ENCODE data around the gene SPATS2. TPM values are rescaled to one million over a fixed set of nuclear protein-coding genes. Genes with fewer than 3 reads are reported as not detected.

SPATS2 gene
- total RNA-seq, 3 donors from 2014 or later (not counting 1 experiment from before 2014, with no cell fraction given) = 14.6 to 18.4 (median 15.4) TPM

DNA sequence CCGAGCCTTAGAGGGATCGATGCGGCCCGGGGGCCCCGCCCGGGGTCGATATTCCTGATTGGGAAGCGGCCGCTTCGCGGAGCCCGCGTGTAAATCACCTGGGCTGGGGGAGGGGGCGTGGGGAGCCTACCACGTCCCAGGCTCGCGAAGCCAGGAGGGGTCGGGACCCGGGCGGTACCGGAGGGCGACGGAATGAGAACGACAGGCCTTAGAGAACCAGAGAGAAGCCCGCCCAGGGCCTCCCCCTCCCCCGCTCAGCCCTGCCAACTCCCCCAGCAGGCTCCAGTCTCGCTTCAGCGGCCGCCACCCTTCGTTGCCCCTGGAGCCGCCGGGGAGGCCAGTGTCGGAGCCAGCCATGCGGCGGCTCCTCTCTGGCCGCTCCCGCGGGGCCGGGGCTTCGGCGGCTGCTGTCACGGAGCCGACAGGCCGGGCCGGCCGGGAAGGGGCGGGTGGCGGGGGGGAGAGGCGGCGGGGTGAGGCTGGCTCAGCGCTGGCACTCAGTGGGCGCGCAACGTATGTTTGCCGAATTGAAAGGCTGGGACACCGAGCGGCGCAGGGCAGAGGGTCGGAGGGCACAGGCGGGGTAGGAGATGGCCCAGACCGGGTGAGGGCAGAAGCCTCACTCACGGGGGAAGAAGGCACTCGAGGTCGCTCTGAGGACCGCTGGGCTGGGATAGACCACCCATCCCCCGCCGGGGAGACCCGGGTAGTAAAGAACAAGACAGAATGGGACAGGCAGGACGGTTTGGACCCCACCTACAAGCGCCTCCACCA, 22.0 kb upstream of the SPATS2 start:
- peaks cover 66% of the 10 kb centered on the region for H3K27me3 ChIP-seq (ENCODE audit: control insufficient read depth, insufficient read depth, low read length)
- no peaks in the 10 kb centered on the region for H3K36me3 ChIP-seq (ENCODE audit: control insufficient read depth, insufficient read depth, low read length)
- H3K27ac ChIP-seq (ENCODE audit: low read length) = no peak overlapping the region
- 2% methylated on average over 61 of the region's 70 CpGs for WGBS (ENCODE audit: insufficient coverage)
- H3K27ac Mint-ChIP-seq = no peak overlapping the region
- no peak for TF ChIP-seq CTCF (IDR thresholded peaks at IDR 0.05)
- intact Hi-C loops (cut with micrococcal nuclease) = no loop called here
- peaks cover 22 to 41% of the 10 kb centered on the region in 2 donors for H3K4me1 Mint-ChIP-seq
- peak overlapping the region; percentile 62 for H3K4me3 Mint-ChIP-seq
- H3K4me3 ChIP-seq (ENCODE audit: low read length) = no peak overlapping the region
- H3K9me3 ChIP-seq (ENCODE audit: control insufficient read depth, insufficient read depth, low read length) = no peaks in the 10 kb centered on the region
- H3K27me3 Mint-ChIP-seq (ENCODE audit: low read depth in 2 of 2) = peaks cover 26 to 60% of the 10 kb centered on the region in 2 donors
- no peaks in the 10 kb centered on the region for H3K36me3 Mint-ChIP-seq
- no peak for ATAC-seq
- H3K9me3 Mint-ChIP-seq = no peaks in the 10 kb centered on the region
- peaks cover 63% of the 10 kb centered on the region for H3K4me1 ChIP-seq (ENCODE audit: control insufficient read depth, insufficient read depth, low read length)
- DNase-seq = peak in 1 of 2 donors; percentile 43

DNA sequence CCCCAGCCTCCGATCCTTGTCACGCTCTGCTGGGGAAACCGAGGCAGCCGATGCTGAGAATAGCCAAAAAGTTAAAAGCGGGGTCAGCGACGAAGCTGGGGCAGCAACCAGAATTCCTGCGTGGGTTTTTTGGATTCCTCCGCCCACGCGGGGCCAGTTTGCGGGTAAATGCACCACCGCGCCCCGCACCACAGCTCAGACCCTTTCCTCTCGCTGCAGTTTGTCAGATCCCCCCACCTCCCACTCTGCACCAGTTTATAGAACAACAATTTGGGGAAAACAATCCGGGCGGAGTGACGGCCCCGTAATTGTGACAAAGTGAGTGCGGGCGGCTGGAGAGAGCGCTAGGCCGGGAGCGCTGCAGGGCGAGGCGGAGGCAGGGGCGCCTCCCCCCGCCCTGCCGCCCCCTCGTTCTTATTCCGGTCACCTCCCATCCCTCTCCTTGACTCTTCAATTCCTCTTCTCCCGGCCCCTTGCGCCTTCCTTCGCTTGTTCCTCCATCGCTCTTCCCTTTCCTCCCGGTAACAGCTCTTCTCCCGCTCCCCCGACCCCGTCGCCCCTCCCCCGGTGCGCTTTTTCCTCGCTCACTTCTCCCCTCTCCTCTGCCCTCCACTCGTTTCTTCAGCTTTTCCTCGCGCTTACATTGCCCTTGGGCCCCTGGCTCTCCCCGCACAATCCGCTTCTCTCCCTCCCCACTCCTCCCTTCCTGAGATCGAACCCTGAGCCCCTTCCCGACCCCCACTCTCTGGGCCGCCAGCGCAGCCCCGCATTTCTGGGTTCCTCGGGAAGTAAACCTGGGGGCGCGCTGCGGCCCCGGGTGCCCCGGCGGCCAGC, 21.2 kb upstream of the SPATS2 start:
- Mint-ChIP-seq H3K9me3 (no peaks in the 10 kb centered on the region), H3K4me3 (peak overlapping the region; percentile 90), H3K4me1 (peaks cover 22 to 41% of the 10 kb centered on the region in 2 donors), H3K36me3 (no peaks in the 10 kb centered on the region), H3K27ac (peak overlapping the region in 1 of 2 donors; percentile 59), H3K27me3 (ENCODE audit: low read depth in 2 of 2) (peaks cover 25 to 57% of the 10 kb centered on the region in 2 donors)
- 2% methylated on average over 61 of the region's 61 CpGs for WGBS (ENCODE audit: insufficient coverage)
- no peak for TF ChIP-seq CTCF (IDR thresholded peaks at IDR 0.05)
- H3K27me3 ChIP-seq (ENCODE audit: control insufficient read depth, insufficient read depth, low read length) = peaks cover 66% of the 10 kb centered on the region
- H3K4me1 ChIP-seq (ENCODE audit: control insufficient read depth, insufficient read depth, low read length) = peaks cover 63% of the 10 kb centered on the region
- no peak overlapping the region for H3K27ac ChIP-seq (ENCODE audit: low read length)
- ATAC-seq (no peak), DNase-seq (no peak)
- H3K9me3 ChIP-seq (ENCODE audit: control insufficient read depth, insufficient read depth, low read length) = no peaks in the 10 kb centered on the region
- intact Hi-C loops (cut with micrococcal nuclease) = no loop called here
- H3K4me3 ChIP-seq (ENCODE audit: low read length) = peak overlapping the region; percentile 3
- H3K36me3 ChIP-seq (ENCODE audit: control insufficient read depth, insufficient read depth, low read length) = no peaks in the 10 kb centered on the region

- Histone ChIP-seq H3K36me3 (ENCODE audit: control insufficient read depth, insufficient read depth, low read length) (no peaks in the 10 kb centered on the region), H3K4me1 (ENCODE audit: control insufficient read depth, insufficient read depth, low read length) (peaks cover 62% of the 10 kb centered on the region), H3K27me3 (ENCODE audit: control insufficient read depth, insufficient read depth, low read length) (peaks cover 66% of the 10 kb centered on the region), H3K4me3 (ENCODE audit: low read length) (peak within 1 kb of the TSS; percentile 3), H3K27ac (ENCODE audit: low read length) (no peak within 1 kb of the TSS), H3K9me3 (ENCODE audit: control insufficient read depth, insufficient read depth, low read length) (no peaks in the 10 kb centered on the region)
- peaks cover 22 to 41% of the 10 kb centered on the region in 2 donors for H3K4me1 Mint-ChIP-seq
- ATAC-seq = peak in 1 of 3 donors; percentile 20
- DNase-seq = peak in 1 of 2 donors; percentile 58
- H3K9me3 Mint-ChIP-seq = no peaks in the 10 kb centered on the region
- WGBS (ENCODE audit: insufficient coverage) = under 1% methylated on average over 47 of the region's 47 CpGs
- no peaks in the 10 kb centered on the region for H3K36me3 Mint-ChIP-seq
- TF ChIP-seq CTCF (IDR thresholded peaks at IDR 0.05) = no peak
- H3K27ac Mint-ChIP-seq = peak within 1 kb of the TSS in 1 of 2 donors; percentile 59
- H3K4me3 Mint-ChIP-seq = peak within 1 kb of the TSS; percentile 90
- peaks cover 32 to 62% of the 10 kb centered on the region in 2 donors for H3K27me3 Mint-ChIP-seq (ENCODE audit: low read depth in 2 of 2)
- intact Hi-C loops (cut with micrococcal nuclease) = no loop called here
Measured at GRCh38 chr12:49346659-49347310, 20.5 kb upstream of the SPATS2 start, which contains the start of gene DNAJC22. Gene DNAJC22 (plus strand): TSS chr12:49346888. CDS start chr12:49348873, 1,985 bp downstream.

Measured in natural killer cell (primary cell).